ENCODE results near the gene PRIM2. TPM values are rescaled to one million over a fixed set of nuclear protein-coding genes. Genes with fewer than 3 reads are reported as not detected.

The PRIM2 gene
- total RNA-seq, 1 experiment from 2014 or later: 44.0 TPM

DNA sequence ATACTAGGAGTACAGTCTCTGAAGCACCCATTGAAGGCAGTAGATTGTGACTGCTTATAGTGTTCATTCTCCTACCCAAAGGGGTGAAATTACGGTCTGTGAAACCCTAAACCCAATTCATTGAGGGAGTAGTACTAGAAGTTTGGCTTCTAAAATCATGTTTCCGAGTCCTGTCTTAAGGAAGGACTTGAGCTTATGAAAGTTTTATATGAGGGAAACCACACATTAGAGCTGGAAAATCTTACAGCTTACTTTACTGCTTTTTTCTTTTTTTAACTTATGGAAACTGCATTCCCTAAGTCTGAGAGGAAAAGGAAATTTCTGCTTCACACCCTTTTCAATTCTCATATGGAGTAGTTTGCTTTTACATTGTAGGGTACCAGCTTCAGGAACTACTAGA is 38.4 kb upstream of the PRIM2 start:
- Histone ChIP-seq H3K27me3 (ENCODE audit: insufficient read depth, low read length) (no peaks in the 10 kb centered on the region), H4K20me1 (ENCODE audit: insufficient read depth) (no peaks in the 10 kb centered on the region), H3K79me2 (ENCODE audit: insufficient read depth, low read length) (no peaks in the 10 kb centered on the region), H3K4me1 (ENCODE audit: control insufficient read depth in 1 of 2, insufficient read depth in 2 of 2, low read length in 2 of 2) (peaks cover 0 to 8% of the 10 kb centered on the region in 2 experiments; a peak in 1 of 4 replicates), H3K9me3 (ENCODE audit: control insufficient read depth in 1 of 2, insufficient read depth in 1 of 2, low read depth in 1 of 2, low read length in 2 of 2) (no peaks in the 10 kb centered on the region), H3K4me3 (replicated peaks in 1 of 2; ENCODE audit: low read depth in 1 of 2, low read length in 2 of 2) (no peak overlapping the region), H3K36me3 (ENCODE audit: control insufficient read depth in 1 of 2, insufficient read depth in 2 of 2, low read length in 2 of 2) (no peaks in the 10 kb centered on the region), H3K9ac (ENCODE audit: low read length) (no peak overlapping the region), H2AFZ (ENCODE audit: low read depth, low read length, poor library complexity, severe bottlenecking) (no peak overlapping the region), H3K9me2 (ENCODE audit: insufficient read depth) (no peaks in the 10 kb centered on the region), H3K27ac (ENCODE audit: low read depth, low read length) (no peak overlapping the region), H3K4me2 (ENCODE audit: low read length) (no peak overlapping the region)
- ChIA-PET CTCF (interaction anchor here (0.9 kb wide), 1 partner anchor 376 kb away, joined by 4 read pairs; no protein-coding TSS in a partner anchor), POLR2A (no interaction called here), RAD21 (ENCODE audit: low non-redundant PET in 1 of 2, low total read pairs in 2 of 2, uncharacterized antibody in 2 of 2, unreplicated experiment in 2 of 2) (no interaction called here)
- ATAC-seq (no peak), DNase-seq (ENCODE audit: low read depth, low spot score) (no peak)
- intact Hi-C loops (cut with micrococcal nuclease): no loop called here
- TF ChIP-seq, protein P1, sequence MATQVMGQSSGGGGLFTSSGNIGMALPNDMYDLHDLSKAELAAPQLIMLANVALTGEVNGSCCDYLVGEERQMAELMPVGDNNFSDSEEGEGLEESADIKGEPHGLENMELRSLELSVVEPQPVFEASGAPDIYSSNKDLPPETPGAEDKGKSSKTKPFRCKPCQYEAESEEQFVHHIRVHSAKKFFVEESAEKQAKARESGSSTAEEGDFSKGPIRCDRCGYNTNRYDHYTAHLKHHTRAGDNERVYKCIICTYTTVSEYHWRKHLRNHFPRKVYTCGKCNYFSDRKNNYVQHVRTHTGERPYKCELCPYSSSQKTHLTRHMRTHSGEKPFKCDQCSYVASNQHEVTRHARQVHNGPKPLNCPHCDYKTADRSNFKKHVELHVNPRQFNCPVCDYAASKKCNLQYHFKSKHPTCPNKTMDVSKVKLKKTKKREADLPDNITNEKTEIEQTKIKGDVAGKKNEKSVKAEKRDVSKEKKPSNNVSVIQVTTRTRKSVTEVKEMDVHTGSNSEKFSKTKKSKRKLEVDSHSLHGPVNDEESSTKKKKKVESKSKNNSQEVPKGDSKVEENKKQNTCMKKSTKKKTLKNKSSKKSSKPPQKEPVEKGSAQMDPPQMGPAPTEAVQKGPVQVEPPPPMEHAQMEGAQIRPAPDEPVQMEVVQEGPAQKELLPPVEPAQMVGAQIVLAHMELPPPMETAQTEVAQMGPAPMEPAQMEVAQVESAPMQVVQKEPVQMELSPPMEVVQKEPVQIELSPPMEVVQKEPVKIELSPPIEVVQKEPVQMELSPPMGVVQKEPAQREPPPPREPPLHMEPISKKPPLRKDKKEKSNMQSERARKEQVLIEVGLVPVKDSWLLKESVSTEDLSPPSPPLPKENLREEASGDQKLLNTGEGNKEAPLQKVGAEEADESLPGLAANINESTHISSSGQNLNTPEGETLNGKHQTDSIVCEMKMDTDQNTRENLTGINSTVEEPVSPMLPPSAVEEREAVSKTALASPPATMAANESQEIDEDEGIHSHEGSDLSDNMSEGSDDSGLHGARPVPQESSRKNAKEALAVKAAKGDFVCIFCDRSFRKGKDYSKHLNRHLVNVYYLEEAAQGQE (IDR thresholded peaks at IDR 0.05; ENCODE audit: low read depth): no peak
- TF ChIP-seq RAD21 (IDR thresholded peaks at IDR 0.05; ENCODE audit: low read depth) (no peak), ZNF274 (IDR thresholded peaks at IDR 0.05; ENCODE audit: low read depth, low read length) (no peak), FOSL1 (IDR thresholded peaks at IDR 0.05; ENCODE audit: low read depth) (no peak), ZFX (IDR thresholded peaks at IDR 0.05) (no peak), TCF7L2 (IDR thresholded peaks at IDR 0.05; ENCODE audit: borderline replicate concordance, extremely low read depth, insufficient read depth, insufficient read length) (no peak), ELF1 (IDR thresholded peaks at IDR 0.05; ENCODE audit: borderline replicate concordance, low read depth) (no peak), CBX3 (IDR thresholded peaks at IDR 0.05; ENCODE audit: low read depth) (no peak), JUND (IDR thresholded peaks at IDR 0.05) (no peak)
- TF ChIP-seq, protein P2, sequence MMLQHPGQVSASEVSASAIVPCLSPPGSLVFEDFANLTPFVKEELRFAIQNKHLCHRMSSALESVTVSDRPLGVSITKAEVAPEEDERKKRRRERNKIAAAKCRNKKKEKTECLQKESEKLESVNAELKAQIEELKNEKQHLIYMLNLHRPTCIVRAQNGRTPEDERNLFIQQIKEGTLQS (IDR thresholded peaks at IDR 0.05): no peak
- TF ChIP-seq, protein P3, sequence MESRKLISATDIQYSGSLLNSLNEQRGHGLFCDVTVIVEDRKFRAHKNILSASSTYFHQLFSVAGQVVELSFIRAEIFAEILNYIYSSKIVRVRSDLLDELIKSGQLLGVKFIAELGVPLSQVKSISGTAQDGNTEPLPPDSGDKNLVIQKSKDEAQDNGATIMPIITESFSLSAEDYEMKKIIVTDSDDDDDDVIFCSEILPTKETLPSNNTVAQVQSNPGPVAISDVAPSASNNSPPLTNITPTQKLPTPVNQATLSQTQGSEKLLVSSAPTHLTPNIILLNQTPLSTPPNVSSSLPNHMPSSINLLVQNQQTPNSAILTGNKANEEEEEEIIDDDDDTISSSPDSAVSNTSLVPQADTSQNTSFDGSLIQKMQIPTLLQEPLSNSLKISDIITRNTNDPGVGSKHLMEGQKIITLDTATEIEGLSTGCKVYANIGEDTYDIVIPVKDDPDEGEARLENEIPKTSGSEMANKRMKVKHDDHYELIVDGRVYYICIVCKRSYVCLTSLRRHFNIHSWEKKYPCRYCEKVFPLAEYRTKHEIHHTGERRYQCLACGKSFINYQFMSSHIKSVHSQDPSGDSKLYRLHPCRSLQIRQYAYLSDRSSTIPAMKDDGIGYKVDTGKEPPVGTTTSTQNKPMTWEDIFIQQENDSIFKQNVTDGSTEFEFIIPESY (IDR thresholded peaks at IDR 0.05; ENCODE audit: extremely low read depth, insufficient replicate concordance, low read length): no peak
- TF ChIP-seq, protein P4, sequence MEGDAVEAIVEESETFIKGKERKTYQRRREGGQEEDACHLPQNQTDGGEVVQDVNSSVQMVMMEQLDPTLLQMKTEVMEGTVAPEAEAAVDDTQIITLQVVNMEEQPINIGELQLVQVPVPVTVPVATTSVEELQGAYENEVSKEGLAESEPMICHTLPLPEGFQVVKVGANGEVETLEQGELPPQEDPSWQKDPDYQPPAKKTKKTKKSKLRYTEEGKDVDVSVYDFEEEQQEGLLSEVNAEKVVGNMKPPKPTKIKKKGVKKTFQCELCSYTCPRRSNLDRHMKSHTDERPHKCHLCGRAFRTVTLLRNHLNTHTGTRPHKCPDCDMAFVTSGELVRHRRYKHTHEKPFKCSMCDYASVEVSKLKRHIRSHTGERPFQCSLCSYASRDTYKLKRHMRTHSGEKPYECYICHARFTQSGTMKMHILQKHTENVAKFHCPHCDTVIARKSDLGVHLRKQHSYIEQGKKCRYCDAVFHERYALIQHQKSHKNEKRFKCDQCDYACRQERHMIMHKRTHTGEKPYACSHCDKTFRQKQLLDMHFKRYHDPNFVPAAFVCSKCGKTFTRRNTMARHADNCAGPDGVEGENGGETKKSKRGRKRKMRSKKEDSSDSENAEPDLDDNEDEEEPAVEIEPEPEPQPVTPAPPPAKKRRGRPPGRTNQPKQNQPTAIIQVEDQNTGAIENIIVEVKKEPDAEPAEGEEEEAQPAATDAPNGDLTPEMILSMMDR (IDR thresholded peaks at IDR 0.05 in 2 of 3, conservative IDR thresholded peaks at IDR 0.05 in 1 of 3; ENCODE audit: borderline replicate concordance in 1 of 3, insufficient read depth in 1 of 3, low read depth in 2 of 3, low read length in 2 of 3): no peak
- no TSS peak for BruUV-seq (replicated peaks)

Measured in HCT116 (cell line).